Progenitor cell of endocrine pancreas (in vitro differentiated cells): ENCODE measurements around the gene PYM1. TPM values are rescaled to one million over a fixed set of nuclear protein-coding genes. Genes with fewer than 3 reads are reported as not detected.
"Not testable (repeated sequence)": the region's sequence is repeated elsewhere in the genome, so short reads cannot be mapped to it uniquely, and the experiment has no call there.

Experiments used
- DNase-seq: peaks from one replicate; pipeline ENCODE4 v3.0.0; 2021; ENCODE audit warnings: low spot score; ENCODE audit not compliant: unreplicated experiment
- H3K27ac Mint-ChIP-seq: 2 replicates; pipeline ENCODE4 v1.8.0; 2021; ENCODE audit warnings: mild to moderate bottlenecking, moderate library complexity, mixed read lengths
- H3K27me3 Mint-ChIP-seq: 2 replicates; pipeline ENCODE4 v1.8.0; 2021; ENCODE audit warnings: mixed read lengths
- H3K36me3 Mint-ChIP-seq: 2 replicates; pipeline ENCODE4 v1.8.0; 2022; ENCODE audit warnings: mixed read lengths; ENCODE audit not compliant: insufficient read depth
- H3K4me1 Mint-ChIP-seq: 2 replicates; pipeline ENCODE4 v1.8.0; 2021; ENCODE audit warnings: low read depth, mixed read lengths
- H3K4me3 Mint-ChIP-seq: 2 replicates; pipeline ENCODE4 v1.8.0; 2021; ENCODE audit warnings: low read depth, mild to moderate bottlenecking, moderate library complexity, mixed read lengths
- H3K9me3 Mint-ChIP-seq: 2 replicates; pipeline ENCODE4 v1.8.0; 2021; ENCODE audit warnings: low read depth, mixed read lengths
- total RNA-seq: library from RNA; stranded (reverse); gene quantifications from 2 replicates; pipeline ENCODE4 v1.2.1, GENCODE V29; 2021
- TF ChIP-seq, protein P1 (sequence below): fragments of 200-600 bp; sonication (generic); IDR thresholded peaks from one replicate; pipeline ENCODE4 v1.5.0; 2021; ENCODE audit warnings: antibody characterized with exemption, mild to moderate bottlenecking; ENCODE audit not compliant: unreplicated experiment

The PYM1 gene
- total RNA-seq, 1 donor from 2014 or later, result 42.8 TPM

- Mint-ChIP-seq H3K27me3 (no peaks in the 10 kb centered on the region), H3K36me3 (no peaks in the 10 kb centered on the region), H3K9me3 (no peaks in the 10 kb centered on the region)
Observed at GRCh38 chr12:55885113-55885512, 42.6 kb downstream of the PYM1 start.

GRCh38 chr12:55877824-55878223, 49.9 kb downstream of the PYM1 start:
- Mint-ChIP-seq H3K36me3 (peaks cover 8% of the 10 kb centered on the region), H3K4me1 (peaks cover 11% of the 10 kb centered on the region), H3K9me3 (peaks cover 8% of the 10 kb centered on the region), H3K27ac (no peak overlapping the region), H3K27me3 (no peaks in the 10 kb centered on the region), H3K4me3 (no peak overlapping the region)
- TF ChIP-seq, protein P1, sequence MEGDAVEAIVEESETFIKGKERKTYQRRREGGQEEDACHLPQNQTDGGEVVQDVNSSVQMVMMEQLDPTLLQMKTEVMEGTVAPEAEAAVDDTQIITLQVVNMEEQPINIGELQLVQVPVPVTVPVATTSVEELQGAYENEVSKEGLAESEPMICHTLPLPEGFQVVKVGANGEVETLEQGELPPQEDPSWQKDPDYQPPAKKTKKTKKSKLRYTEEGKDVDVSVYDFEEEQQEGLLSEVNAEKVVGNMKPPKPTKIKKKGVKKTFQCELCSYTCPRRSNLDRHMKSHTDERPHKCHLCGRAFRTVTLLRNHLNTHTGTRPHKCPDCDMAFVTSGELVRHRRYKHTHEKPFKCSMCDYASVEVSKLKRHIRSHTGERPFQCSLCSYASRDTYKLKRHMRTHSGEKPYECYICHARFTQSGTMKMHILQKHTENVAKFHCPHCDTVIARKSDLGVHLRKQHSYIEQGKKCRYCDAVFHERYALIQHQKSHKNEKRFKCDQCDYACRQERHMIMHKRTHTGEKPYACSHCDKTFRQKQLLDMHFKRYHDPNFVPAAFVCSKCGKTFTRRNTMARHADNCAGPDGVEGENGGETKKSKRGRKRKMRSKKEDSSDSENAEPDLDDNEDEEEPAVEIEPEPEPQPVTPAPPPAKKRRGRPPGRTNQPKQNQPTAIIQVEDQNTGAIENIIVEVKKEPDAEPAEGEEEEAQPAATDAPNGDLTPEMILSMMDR, result no peak
- no peak for DNase-seq

More at GRCh38 chr12:55885113-55885512, 42.6 kb downstream of the PYM1 start:
- no peak for DNase-seq
- H3K27ac Mint-ChIP-seq, result no peak overlapping the region
- H3K4me1 Mint-ChIP-seq, result no peaks in the 10 kb centered on the region
- TF ChIP-seq, protein P1, result no peak
- no peak overlapping the region for H3K4me3 Mint-ChIP-seq

GRCh38 chr12:55875704-55876467, 51.8 kb downstream of the PYM1 start:
- Mint-ChIP-seq H3K36me3 (peaks cover 8% of the 10 kb centered on the region), H3K27me3 (no peaks in the 10 kb centered on the region), H3K4me1 (peaks cover 11% of the 10 kb centered on the region), H3K27ac (no peak overlapping the region), H3K4me3 (no peak overlapping the region), H3K9me3 (peaks cover 8% of the 10 kb centered on the region)
- TF ChIP-seq, protein P1, result no peak
- no peak for DNase-seq

DNA sequence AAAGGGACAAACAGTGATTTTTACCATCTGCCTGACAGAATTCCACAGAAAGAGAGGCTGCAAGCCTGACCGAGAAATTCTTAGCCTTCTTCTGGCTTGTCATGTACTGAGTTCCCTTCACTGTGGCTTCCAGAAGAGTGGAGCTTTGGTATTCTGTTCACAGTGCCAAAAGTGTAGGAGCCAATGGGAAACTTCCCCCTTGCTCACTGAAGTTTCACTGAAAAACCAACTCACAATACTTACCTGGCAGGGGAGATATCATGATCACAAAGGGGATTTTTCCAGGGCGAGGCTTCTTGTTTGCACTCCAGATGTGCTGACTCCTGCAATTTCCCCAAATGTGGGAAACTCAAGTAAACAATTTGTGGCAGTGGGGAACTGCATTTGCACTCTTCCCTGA, 53.3 kb downstream of the PYM1 start:
- Mint-ChIP-seq H3K27me3 (no peaks in the 10 kb centered on the region), H3K27ac (no peak overlapping the region), H3K4me3 (no peak overlapping the region), H3K9me3 (peaks cover 8% of the 10 kb centered on the region), H3K4me1 (peaks cover 11% of the 10 kb centered on the region), H3K36me3 (peaks cover 8% of the 10 kb centered on the region)
- DNase-seq, result no peak
- TF ChIP-seq, protein P1, result no peak

DNA sequence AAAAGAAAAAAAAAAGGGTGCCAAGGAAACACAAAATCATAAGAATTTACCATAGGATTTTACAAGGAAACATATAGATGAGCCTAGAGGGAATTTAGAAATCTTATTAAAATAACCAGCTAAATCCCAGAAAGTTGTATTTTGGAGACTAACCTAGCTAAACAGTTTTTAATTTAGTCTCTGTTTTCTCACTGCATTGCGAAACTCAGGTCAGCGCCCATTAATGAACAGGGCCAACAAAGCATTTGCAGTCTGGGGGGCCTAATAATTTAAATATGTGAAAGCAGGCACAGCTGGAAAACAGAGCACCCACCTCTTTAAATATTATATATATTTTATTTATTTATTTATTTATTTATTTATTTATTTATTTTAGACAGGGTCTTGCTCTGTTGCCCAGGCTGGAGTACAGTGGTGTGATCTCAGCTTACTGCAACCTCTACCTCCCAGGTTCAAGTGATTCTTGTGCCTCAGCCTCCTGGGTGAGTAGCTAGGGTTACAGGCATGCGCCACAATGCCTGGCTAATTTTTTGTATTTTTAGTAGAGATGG, 61.2 kb downstream of the PYM1 start:
- not testable (repeated sequence) for H3K27ac Mint-ChIP-seq

DNA sequence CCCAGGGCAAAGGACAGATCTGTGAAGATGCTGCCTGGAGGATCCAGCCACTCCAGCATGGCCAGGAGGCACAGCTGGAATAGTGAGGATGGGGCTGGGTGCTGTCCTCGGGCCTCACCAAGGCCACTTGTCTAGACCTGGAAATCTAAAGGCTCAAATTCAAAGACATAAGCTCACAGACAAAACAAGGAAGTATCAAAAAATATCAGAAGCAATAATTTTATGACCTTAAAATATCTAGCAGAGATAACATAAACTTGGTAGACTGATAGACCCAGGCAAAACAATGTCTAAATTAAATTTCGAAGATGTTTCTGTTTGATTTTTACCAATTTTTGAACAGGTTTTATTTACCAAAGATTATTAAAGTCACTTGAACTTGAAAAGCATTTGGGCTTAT, 62.4 kb downstream of the PYM1 start:
- DNase-seq, result no peak
- no peak overlapping the region for H3K4me3 Mint-ChIP-seq
- peaks cover 3% of the 10 kb centered on the region for H3K9me3 Mint-ChIP-seq
- no peaks in the 10 kb centered on the region for H3K4me1 Mint-ChIP-seq
- no peaks in the 10 kb centered on the region for H3K36me3 Mint-ChIP-seq
- TF ChIP-seq, protein P1, result no peak
- H3K27me3 Mint-ChIP-seq, result no peaks in the 10 kb centered on the region
- H3K27ac Mint-ChIP-seq, result no peak overlapping the region

More for the DNA sequence above, 61.2 kb downstream of the PYM1 start:
- H3K36me3 Mint-ChIP-seq, DNase-seq, H3K9me3 Mint-ChIP-seq, H3K4me3 Mint-ChIP-seq, H3K4me1 Mint-ChIP-seq, H3K27me3 Mint-ChIP-seq: not testable (repeated sequence)

DNA sequence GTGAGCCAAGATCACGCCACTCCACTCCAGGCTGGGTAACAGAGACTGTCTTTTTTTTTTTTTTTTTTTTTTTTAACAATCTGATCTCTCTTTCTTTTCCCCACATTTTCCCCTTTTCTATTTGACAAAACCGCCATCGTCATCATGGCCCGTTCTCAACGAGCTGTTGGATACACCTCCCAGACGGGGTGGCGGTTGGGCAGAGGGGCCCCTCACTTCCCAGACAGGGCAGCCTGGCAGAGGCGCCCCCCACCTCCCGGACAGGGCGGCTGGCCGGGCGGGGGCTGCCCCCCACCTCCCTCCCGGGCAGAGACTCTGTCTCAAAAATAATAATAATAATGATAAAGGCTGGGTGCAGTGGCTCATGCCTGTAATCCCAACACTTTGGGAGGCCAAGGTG, 64.8 kb downstream of the PYM1 start:
- not testable (repeated sequence) for H3K9me3 Mint-ChIP-seq, H3K4me1 Mint-ChIP-seq, DNase-seq, H3K36me3 Mint-ChIP-seq, H3K27me3 Mint-ChIP-seq, H3K27ac Mint-ChIP-seq, H3K4me3 Mint-ChIP-seq
